Activated T-helper 1 cell treated with Interleukin-2 at 50 U/mL for 16 hours (primary cell): ENCODE measurements around the gene PCBP1.
"Not testable (repeated sequence)": the region's sequence is repeated elsewhere in the genome, so short reads cannot be mapped to it uniquely, and the experiment has no call there.

Experiments used
- DNase-seq: peaks from one replicate; pipeline ENCODE4 v3.0.0-alpha.2; 2020; ENCODE audit warnings: low read depth

PCBP1 gene

GRCh38 chr2:70098032-70098431, 10.8 kb downstream of the PCBP1 start:
- no peak for DNase-seq

GRCh38 chr2:70099270-70099669, 12.0 kb downstream of the PCBP1 start:
- no peak for DNase-seq

- DNase-seq = no peak
Observed at GRCh38 chr2:70101174-70101573, 13.9 kb downstream of the PCBP1 start.

- not testable (repeated sequence) for DNase-seq
Observed at GRCh38 chr2:70101686-70102085, 14.4 kb downstream of the PCBP1 start.

- DNase-seq = not testable (repeated sequence)
Observed at GRCh38 chr2:70102323-70102905, 15.1 kb downstream of the PCBP1 start.

- DNase-seq = no peak
Observed at GRCh38 chr2:70103531-70104061, 16.3 kb downstream of the PCBP1 start.

GRCh38 chr2:70104231-70105111, 17.2 kb downstream of the PCBP1 start:
- DNase-seq = no peak

- DNase-seq = not testable (repeated sequence)
Observed at GRCh38 chr2:70106138-70106537, 18.9 kb downstream of the PCBP1 start.

- DNase-seq = not testable (repeated sequence)
Observed at GRCh38 chr2:70110397-70110796, 23.1 kb downstream of the PCBP1 start.

GRCh38 chr2:70111752-70112591, 24.7 kb downstream of the PCBP1 start:
- DNase-seq = no peak

- no peak for DNase-seq
Observed at GRCh38 chr2:70113359-70114070, 26.2 kb downstream of the PCBP1 start.

GRCh38 chr2:70115646-70116442, 28.6 kb downstream of the PCBP1 start:
- DNase-seq = no peak

GRCh38 chr2:70116936-70117552, 29.8 kb downstream of the PCBP1 start:
- no peak for DNase-seq

GRCh38 chr2:70118798-70119454, 31.6 kb downstream of the PCBP1 start:
- DNase-seq = no peak

GRCh38 chr2:70121627-70122372, 34.5 kb downstream of the PCBP1 start:
- DNase-seq = no peak

GRCh38 chr2:70122470-70122869, 35.2 kb downstream of the PCBP1 start:
- no peak for DNase-seq

GRCh38 chr2:70123051-70123828, 36.0 kb downstream of the PCBP1 start:
- no peak for DNase-seq

GRCh38 chr2:70123829-70124116, 36.5 kb downstream of the PCBP1 start:
- no peak for DNase-seq
